ENCODE data around the gene CFAP57.

Gene CFAP57

GRCh38 chr1:43140010-43140409, 32.1 kb upstream of the CFAP57 start:
- Histone ChIP-seq H2AFZ (ENCODE audit: low read length) (no peak overlapping the region), H3K36me3 (ENCODE audit: insufficient read depth, low read length) (no peaks in the 10 kb centered on the region), H3K79me2 (ENCODE audit: insufficient read depth, low read length) (no peaks in the 10 kb centered on the region), H3K4me2 (ENCODE audit: low read depth, low read length, poor library complexity, severe bottlenecking) (no peak overlapping the region), H3K4me1 (ENCODE audit: insufficient read depth, low read length, poor library complexity, severe bottlenecking) (no peaks in the 10 kb centered on the region), H3K4me3 (ENCODE audit: low read length, poor library complexity, severe bottlenecking) (no peak overlapping the region), H3K9me3 (ENCODE audit: insufficient read depth, low read depth, low read length) (no peaks in the 10 kb centered on the region), H3K9me2 (replicated peaks; ENCODE audit: low read depth, low read length) (no peaks in the 10 kb centered on the region), H4K20me1 (ENCODE audit: insufficient read depth, low read length, poor library complexity, severe bottlenecking) (no peaks in the 10 kb centered on the region), H3K27me3 (ENCODE audit: insufficient read depth, low read length, poor library complexity, severe bottlenecking) (no peaks in the 10 kb centered on the region), H3F3A (ENCODE audit: low read depth) (no peaks in the 10 kb centered on the region), H3K9ac (ENCODE audit: low read depth, low read length, poor library complexity, severe bottlenecking) (no peak overlapping the region)
- TF ChIP-seq EZH2phosphoT487 (IDR thresholded peaks at IDR 0.05; ENCODE audit: borderline replicate concordance), result no peak
- TF ChIP-seq, protein P1, sequence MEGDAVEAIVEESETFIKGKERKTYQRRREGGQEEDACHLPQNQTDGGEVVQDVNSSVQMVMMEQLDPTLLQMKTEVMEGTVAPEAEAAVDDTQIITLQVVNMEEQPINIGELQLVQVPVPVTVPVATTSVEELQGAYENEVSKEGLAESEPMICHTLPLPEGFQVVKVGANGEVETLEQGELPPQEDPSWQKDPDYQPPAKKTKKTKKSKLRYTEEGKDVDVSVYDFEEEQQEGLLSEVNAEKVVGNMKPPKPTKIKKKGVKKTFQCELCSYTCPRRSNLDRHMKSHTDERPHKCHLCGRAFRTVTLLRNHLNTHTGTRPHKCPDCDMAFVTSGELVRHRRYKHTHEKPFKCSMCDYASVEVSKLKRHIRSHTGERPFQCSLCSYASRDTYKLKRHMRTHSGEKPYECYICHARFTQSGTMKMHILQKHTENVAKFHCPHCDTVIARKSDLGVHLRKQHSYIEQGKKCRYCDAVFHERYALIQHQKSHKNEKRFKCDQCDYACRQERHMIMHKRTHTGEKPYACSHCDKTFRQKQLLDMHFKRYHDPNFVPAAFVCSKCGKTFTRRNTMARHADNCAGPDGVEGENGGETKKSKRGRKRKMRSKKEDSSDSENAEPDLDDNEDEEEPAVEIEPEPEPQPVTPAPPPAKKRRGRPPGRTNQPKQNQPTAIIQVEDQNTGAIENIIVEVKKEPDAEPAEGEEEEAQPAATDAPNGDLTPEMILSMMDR (conservative IDR thresholded peaks at IDR 0.05; ENCODE audit: low read length), result no peak

- Histone ChIP-seq H3K4me1 (ENCODE audit: insufficient read depth, low read length, poor library complexity, severe bottlenecking) (no peaks in the 10 kb centered on the region), H3K9ac (ENCODE audit: low read depth, low read length, poor library complexity, severe bottlenecking) (no peak overlapping the region), H3K79me2 (ENCODE audit: insufficient read depth, low read length) (no peaks in the 10 kb centered on the region), H2AFZ (ENCODE audit: low read length) (no peak overlapping the region), H3K4me3 (ENCODE audit: low read length, poor library complexity, severe bottlenecking) (no peak overlapping the region), H3K4me2 (ENCODE audit: low read depth, low read length, poor library complexity, severe bottlenecking) (no peak overlapping the region), H3K9me2 (replicated peaks; ENCODE audit: low read depth, low read length) (no peaks in the 10 kb centered on the region), H3K9me3 (ENCODE audit: insufficient read depth, low read depth, low read length) (no peaks in the 10 kb centered on the region), H3F3A (ENCODE audit: low read depth) (no peaks in the 10 kb centered on the region), H3K36me3 (ENCODE audit: insufficient read depth, low read length) (no peaks in the 10 kb centered on the region), H4K20me1 (ENCODE audit: insufficient read depth, low read length, poor library complexity, severe bottlenecking) (no peaks in the 10 kb centered on the region), H3K27me3 (ENCODE audit: insufficient read depth, low read length, poor library complexity, severe bottlenecking) (peaks cover under 1% of the 10 kb centered on the region)
- TF ChIP-seq EZH2phosphoT487 (IDR thresholded peaks at IDR 0.05; ENCODE audit: borderline replicate concordance), result no peak
- TF ChIP-seq, protein P1 (conservative IDR thresholded peaks at IDR 0.05; ENCODE audit: low read length), result no peak
These were observed 31.5 kb upstream of the CFAP57 start for GRCh38 chr1:43140583-43140982.

DNA sequence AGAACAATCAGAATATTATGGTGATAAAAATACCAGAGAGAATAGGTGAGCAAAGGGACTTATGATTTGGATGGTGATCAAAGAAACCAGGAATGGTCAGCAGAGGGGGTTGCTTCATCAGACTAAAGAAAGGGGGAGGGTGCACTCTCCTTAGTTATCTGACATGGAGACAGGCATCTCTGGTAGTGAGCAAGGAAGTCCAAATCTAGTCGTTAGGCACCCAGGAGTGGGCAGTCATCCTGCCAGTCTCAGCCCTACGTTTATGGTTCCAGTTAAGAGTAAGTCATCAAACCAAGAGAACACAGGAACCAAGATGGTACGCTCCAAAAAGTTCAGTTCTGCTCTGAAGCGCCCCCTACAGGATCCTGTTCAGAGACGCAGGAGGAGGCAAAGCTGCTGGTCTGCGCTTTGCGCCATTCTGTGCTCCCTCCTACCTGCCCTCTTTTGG, 28.7 kb upstream of the CFAP57 start:
- Histone ChIP-seq H3K27me3 (ENCODE audit: insufficient read depth, low read length, poor library complexity, severe bottlenecking) (peaks cover 6% of the 10 kb centered on the region), H2AFZ (ENCODE audit: low read length) (no peak overlapping the region), H3K9ac (ENCODE audit: low read depth, low read length, poor library complexity, severe bottlenecking) (no peak overlapping the region), H3K4me2 (ENCODE audit: low read depth, low read length, poor library complexity, severe bottlenecking) (no peak overlapping the region), H4K20me1 (ENCODE audit: insufficient read depth, low read length, poor library complexity, severe bottlenecking) (no peaks in the 10 kb centered on the region), H3F3A (ENCODE audit: low read depth) (no peaks in the 10 kb centered on the region), H3K79me2 (ENCODE audit: insufficient read depth, low read length) (no peaks in the 10 kb centered on the region), H3K4me1 (ENCODE audit: insufficient read depth, low read length, poor library complexity, severe bottlenecking) (no peaks in the 10 kb centered on the region), H3K36me3 (ENCODE audit: insufficient read depth, low read length) (no peaks in the 10 kb centered on the region), H3K4me3 (ENCODE audit: low read length, poor library complexity, severe bottlenecking) (no peak overlapping the region), H3K9me2 (replicated peaks; ENCODE audit: low read depth, low read length) (no peaks in the 10 kb centered on the region), H3K9me3 (ENCODE audit: insufficient read depth, low read depth, low read length) (no peaks in the 10 kb centered on the region)
- TF ChIP-seq, protein P1 (conservative IDR thresholded peaks at IDR 0.05; ENCODE audit: low read length), result peak; percentile 63
- no peak for TF ChIP-seq EZH2phosphoT487 (IDR thresholded peaks at IDR 0.05; ENCODE audit: borderline replicate concordance)
